ENCODE results near the gene AKR7A2.

- TF ChIP-seq REST (IDR thresholded peaks at IDR 0.05; ENCODE audit: insufficient read depth in 1 of 2, low read depth in 2 of 2, low read length in 2 of 2) (no peak), TAF1 (IDR thresholded peaks at IDR 0.05; ENCODE audit: borderline replicate concordance, insufficient read depth, low read length) (no peak)
Measured at GRCh38 chr1:19360432-19360831, 48.5 kb upstream of the AKR7A2 start.
